DOHH2 (cell line): Measurements from ENCODE around the gene EBNA1BP2.

Source experiments
- H3F3A ChIP-seq: fragments of 200-600 bp; sonication (generic), shearing (Covaris generic); 2 replicates; pipeline ENCODE4 v1.6.0; 2016; ENCODE audit warnings: antibody characterized with exemption, mild to moderate bottlenecking; ENCODE audit not compliant: control insufficient read depth, insufficient read depth
- H3K27ac ChIP-seq: fragments of 200-600 bp; sonication (generic); 2 replicates; pipeline ENCODE4 v1.5.1; 2014; ENCODE audit warnings: low read depth, mild to moderate bottlenecking, low read length, moderate library complexity
- H3K27me3 ChIP-seq: fragments of 200-600 bp; sonication (generic); 2 replicates; pipeline ENCODE4 v1.6.1; 2014; ENCODE audit warnings: mild to moderate bottlenecking, low read length, mixed read lengths; ENCODE audit not compliant: control insufficient read depth
- H3K36me3 ChIP-seq: fragments of 200-600 bp; sonication (generic); 2 replicates; pipeline ENCODE4 v1.6.1; 2014; ENCODE audit warnings: mild to moderate bottlenecking, low read length, moderate library complexity, mixed read lengths; ENCODE audit not compliant: control insufficient read depth
- H3K4me1 ChIP-seq: fragments of 200-600 bp; sonication (generic); 2 replicates; pipeline ENCODE4 v1.6.1; 2014; ENCODE audit warnings: mild to moderate bottlenecking, low read length, mixed read lengths; ENCODE audit not compliant: control insufficient read depth
- H3K4me2 ChIP-seq: fragments of 200-600 bp; sonication (generic); 2 replicates; pipeline ENCODE4 v1.6.0; 2014; ENCODE audit warnings: mild to moderate bottlenecking, low read length, moderate library complexity
- H3K4me3 ChIP-seq: fragments of 200-600 bp; sonication (generic); 2 replicates; pipeline ENCODE4 v1.5.1; 2014; ENCODE audit warnings: mild to moderate bottlenecking, low read length, mixed read lengths
- H3K79me2 ChIP-seq: fragments of 200-600 bp; sonication (generic); 2 replicates; pipeline ENCODE4 v1.6.1; 2014; ENCODE audit warnings: mild to moderate bottlenecking, low read length, mixed read lengths; ENCODE audit not compliant: control insufficient read depth
- H3K9me2 ChIP-seq: fragments of 200-600 bp; sonication (generic); replicated peaks from 2 replicates; pipeline ENCODE4 v1.6.1; 2014; ENCODE audit warnings: mild to moderate bottlenecking, low read length, mixed read lengths; ENCODE audit not compliant: control insufficient read depth
- H3K9me3 ChIP-seq: fragments of 200-600 bp; sonication (generic); 2 replicates; pipeline ENCODE4 v1.6.1; 2014; ENCODE audit warnings: antibody characterized with exemption, low read length, mixed read lengths; ENCODE audit not compliant: control insufficient read depth, insufficient read depth
- H4K20me1 ChIP-seq: fragments of 200-600 bp; sonication (generic); 2 replicates; pipeline ENCODE4 v1.6.0; 2014; ENCODE audit warnings: low read depth, mild to moderate bottlenecking, antibody characterized with exemption, low read length, moderate library complexity; ENCODE audit not compliant: control insufficient read depth, insufficient read depth
- CTCF ChIP-seq: fragments of 200-600 bp; sonication (generic); IDR thresholded peaks from one replicate; pipeline ENCODE4 v1.5.1; 2014; ENCODE audit warnings: antibody characterized with exemption, mild to moderate bottlenecking, low read depth, low read length; ENCODE audit not compliant: poor library complexity, severe bottlenecking
- EZH2phosphoT487 ChIP-seq: fragments of 200-600 bp; sonication (generic); IDR thresholded peaks from 2 replicates; pipeline ENCODE4 v1.6.1; 2017; ENCODE audit warnings: borderline replicate concordance, mild to moderate bottlenecking, antibody characterized with exemption, low read length, moderate library complexity, mixed read lengths

Gene EBNA1BP2

GRCh38 chr1:43206600-43207228 lies 34.6 kb upstream of the EBNA1BP2 start:
- Histone ChIP-seq H3K27ac (no peak overlapping the region), H4K20me1 (no peaks in the 10 kb centered on the region), H3K4me2 (no peak overlapping the region)

GRCh38 chr1:43205671-43206070 lies 33.6 kb upstream of the EBNA1BP2 start:
- no peaks in the 10 kb centered on the region for H4K20me1 ChIP-seq
- no peaks in the 10 kb centered on the region for H3K4me1 ChIP-seq
- no peaks in the 10 kb centered on the region for H3K79me2 ChIP-seq
- H3K9me2 ChIP-seq, result no peaks in the 10 kb centered on the region
- H3K4me3 ChIP-seq, result no peak overlapping the region
- no peak overlapping the region for H3K27ac ChIP-seq
- peaks cover 12% of the 10 kb centered on the region for H3K27me3 ChIP-seq
- TF ChIP-seq EZH2phosphoT487 (no peak), CTCF (no peak)
- no peaks in the 10 kb centered on the region for H3K36me3 ChIP-seq
- H3K4me2 ChIP-seq, result no peak overlapping the region
- H3F3A ChIP-seq, result no peaks in the 10 kb centered on the region
- H3K9me3 ChIP-seq, result no peaks in the 10 kb centered on the region

More at GRCh38 chr1:43206600-43207228, 34.6 kb upstream of the EBNA1BP2 start:
- Histone ChIP-seq H3K27me3 (peaks cover 12% of the 10 kb centered on the region), H3K79me2 (no peaks in the 10 kb centered on the region), H3F3A (no peaks in the 10 kb centered on the region), H3K9me3 (no peaks in the 10 kb centered on the region), H3K9me2 (no peaks in the 10 kb centered on the region), H3K4me3 (no peak overlapping the region), H3K36me3 (no peaks in the 10 kb centered on the region), H3K4me1 (no peaks in the 10 kb centered on the region)
- no peak for TF ChIP-seq EZH2phosphoT487

- no peaks in the 10 kb centered on the region for H3K4me1 ChIP-seq
- no peak overlapping the region for H3K27ac ChIP-seq
- no peaks in the 10 kb centered on the region for H3K9me2 ChIP-seq
- H3K9me3 ChIP-seq, result no peaks in the 10 kb centered on the region
- no peaks in the 10 kb centered on the region for H3F3A ChIP-seq
- no peak overlapping the region for H3K4me3 ChIP-seq
- no peaks in the 10 kb centered on the region for H3K36me3 ChIP-seq
- TF ChIP-seq CTCF, result no peak
- no peak for TF ChIP-seq EZH2phosphoT487
- peaks cover 12% of the 10 kb centered on the region for H3K27me3 ChIP-seq
- H4K20me1 ChIP-seq, result no peaks in the 10 kb centered on the region
- no peak overlapping the region for H3K4me2 ChIP-seq
- H3K79me2 ChIP-seq, result no peaks in the 10 kb centered on the region
Measured at GRCh38 chr1:43204394-43204793, 32.3 kb upstream of the EBNA1BP2 start.

- Histone ChIP-seq H3K9me3 (no peaks in the 10 kb centered on the region), H3K27me3 (peaks cover 17% of the 10 kb centered on the region), H3K4me2 (no peak overlapping the region), H3K27ac (no peak overlapping the region), H3K79me2 (no peaks in the 10 kb centered on the region), H3K9me2 (no peaks in the 10 kb centered on the region), H3K36me3 (no peaks in the 10 kb centered on the region), H4K20me1 (no peaks in the 10 kb centered on the region), H3K4me3 (no peak overlapping the region), H3F3A (no peaks in the 10 kb centered on the region), H3K4me1 (no peaks in the 10 kb centered on the region)
- TF ChIP-seq CTCF (no peak), EZH2phosphoT487 (no peak)
Measured at GRCh38 chr1:43203859-43204258, 31.8 kb upstream of the EBNA1BP2 start.
